ENCODE data around the gene YWHAB. TPM values are rescaled to one million over a fixed set of nuclear protein-coding genes. Genes with fewer than 3 reads are reported as not detected.

The YWHAB gene
- total and polyA plus RNA-seq, 3 donors from 2014 or later, result 106 to 127 (median 125) TPM

DNA sequence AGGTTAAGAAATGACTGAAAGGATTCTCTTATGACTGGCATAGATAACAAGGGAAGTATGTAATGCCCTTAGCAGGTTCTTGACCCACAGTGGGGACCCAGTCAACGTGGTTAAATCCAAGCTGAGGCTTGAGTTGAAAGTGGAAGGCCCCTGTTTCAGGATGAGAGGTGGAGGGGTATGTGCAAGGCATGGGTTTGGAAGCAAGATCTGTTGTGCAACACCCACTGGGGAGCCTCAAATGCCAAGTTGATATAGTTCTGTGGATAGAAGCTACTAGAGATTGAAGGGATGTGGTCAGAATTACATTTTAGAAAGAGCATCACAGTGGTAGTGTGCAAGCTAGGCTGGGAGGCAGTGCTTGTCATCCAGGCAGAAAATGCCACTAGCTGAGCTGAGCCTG is 29.4 kb downstream of the YWHAB start:
- Histone ChIP-seq H3K27ac (no peak overlapping the region), H3K9me3 (no peaks in the 10 kb centered on the region), H3K27me3 (no peaks in the 10 kb centered on the region), H3K36me3 (ENCODE audit: low read depth, missing control alignments) (no peaks in the 10 kb centered on the region), H3K4me1 (peaks cover 6% of the 10 kb centered on the region), H3K4me3 (no peak overlapping the region)
- TF ChIP-seq, protein P1, sequence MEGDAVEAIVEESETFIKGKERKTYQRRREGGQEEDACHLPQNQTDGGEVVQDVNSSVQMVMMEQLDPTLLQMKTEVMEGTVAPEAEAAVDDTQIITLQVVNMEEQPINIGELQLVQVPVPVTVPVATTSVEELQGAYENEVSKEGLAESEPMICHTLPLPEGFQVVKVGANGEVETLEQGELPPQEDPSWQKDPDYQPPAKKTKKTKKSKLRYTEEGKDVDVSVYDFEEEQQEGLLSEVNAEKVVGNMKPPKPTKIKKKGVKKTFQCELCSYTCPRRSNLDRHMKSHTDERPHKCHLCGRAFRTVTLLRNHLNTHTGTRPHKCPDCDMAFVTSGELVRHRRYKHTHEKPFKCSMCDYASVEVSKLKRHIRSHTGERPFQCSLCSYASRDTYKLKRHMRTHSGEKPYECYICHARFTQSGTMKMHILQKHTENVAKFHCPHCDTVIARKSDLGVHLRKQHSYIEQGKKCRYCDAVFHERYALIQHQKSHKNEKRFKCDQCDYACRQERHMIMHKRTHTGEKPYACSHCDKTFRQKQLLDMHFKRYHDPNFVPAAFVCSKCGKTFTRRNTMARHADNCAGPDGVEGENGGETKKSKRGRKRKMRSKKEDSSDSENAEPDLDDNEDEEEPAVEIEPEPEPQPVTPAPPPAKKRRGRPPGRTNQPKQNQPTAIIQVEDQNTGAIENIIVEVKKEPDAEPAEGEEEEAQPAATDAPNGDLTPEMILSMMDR (IDR thresholded peaks at IDR 0.05), result no peak
- no peak for TF ChIP-seq POLR2A (IDR thresholded peaks at IDR 0.05)
- DNase-seq, result no peak
- 61 to 71% methylated on average over 1 of the region's 1 CpG for WGBS, 2 donors
- intact Hi-C loops (cut with DNase I; ENCODE audit: low total_unique reads), result no loop called here

DNA sequence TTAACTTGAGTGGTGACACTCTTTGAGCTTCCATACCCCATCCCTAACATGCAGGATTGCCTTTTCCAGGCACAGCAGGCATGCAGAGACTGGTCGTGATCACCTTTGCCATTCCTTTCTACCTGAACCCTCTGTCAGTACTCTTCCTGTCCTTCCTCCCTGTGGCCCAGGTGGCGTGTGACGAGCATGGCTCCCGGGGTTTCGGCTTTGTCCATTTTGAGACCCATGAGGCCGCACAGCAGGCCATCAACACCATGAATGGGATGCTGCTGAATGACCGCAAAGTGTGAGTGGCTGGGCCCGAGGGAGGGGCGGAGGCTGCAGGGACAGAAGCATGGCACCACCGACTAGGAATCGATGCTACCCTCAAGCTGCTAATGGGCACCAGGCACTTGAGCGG is 31.1 kb downstream of the YWHAB start:
- H3K36me3 ChIP-seq (ENCODE audit: low read depth, missing control alignments), result no peaks in the 10 kb centered on the region
- no peak for DNase-seq
- 91 to 92% methylated on average over 8 to 12 of the region's 12 CpGs for WGBS, 2 donors
- no peaks in the 10 kb centered on the region for H3K9me3 ChIP-seq
- intact Hi-C loops (cut with DNase I; ENCODE audit: low total_unique reads), result no loop called here
- no peaks in the 10 kb centered on the region for H3K4me1 ChIP-seq
- H3K27me3 ChIP-seq, result no peaks in the 10 kb centered on the region
- H3K4me3 ChIP-seq, result no peak overlapping the region
- no peak for TF ChIP-seq POLR2A (IDR thresholded peaks at IDR 0.05)
- TF ChIP-seq, protein P1 (IDR thresholded peaks at IDR 0.05), result no peak
- H3K27ac ChIP-seq, result no peak overlapping the region

DNA sequence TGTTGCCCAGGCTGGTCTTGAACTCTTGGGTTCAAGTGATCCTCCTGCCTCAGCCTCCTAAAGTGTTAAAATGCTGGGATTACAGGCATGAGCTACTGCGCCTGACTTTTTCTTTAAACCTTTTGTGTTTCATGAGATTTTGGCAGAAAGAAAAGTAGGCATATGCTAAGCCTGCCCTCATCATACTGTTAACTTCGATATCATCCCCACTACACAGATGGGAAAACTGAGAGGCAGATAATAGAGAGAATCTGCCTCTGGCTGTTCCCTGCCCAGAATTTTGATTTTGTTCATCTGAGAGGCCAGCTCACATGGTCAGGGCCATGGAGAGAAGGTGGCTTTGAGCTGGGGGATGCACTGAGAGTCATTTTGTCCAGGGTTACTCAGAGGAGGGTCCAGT is 31.9 kb downstream of the YWHAB start:
- TF ChIP-seq, protein P1 (IDR thresholded peaks at IDR 0.05), result no peak
- TF ChIP-seq POLR2A (IDR thresholded peaks at IDR 0.05), result no peak
- Histone ChIP-seq H3K4me3 (no peak overlapping the region), H3K4me1 (no peaks in the 10 kb centered on the region), H3K27me3 (no peaks in the 10 kb centered on the region), H3K36me3 (ENCODE audit: low read depth, missing control alignments) (no peaks in the 10 kb centered on the region), H3K27ac (no peak overlapping the region), H3K9me3 (no peaks in the 10 kb centered on the region)
- WGBS, 2 donors, result 95% methylated on average over 2 of the region's 2 CpGs
- intact Hi-C loops (cut with DNase I; ENCODE audit: low total_unique reads), result no loop called here
- no peak for DNase-seq

DNA sequence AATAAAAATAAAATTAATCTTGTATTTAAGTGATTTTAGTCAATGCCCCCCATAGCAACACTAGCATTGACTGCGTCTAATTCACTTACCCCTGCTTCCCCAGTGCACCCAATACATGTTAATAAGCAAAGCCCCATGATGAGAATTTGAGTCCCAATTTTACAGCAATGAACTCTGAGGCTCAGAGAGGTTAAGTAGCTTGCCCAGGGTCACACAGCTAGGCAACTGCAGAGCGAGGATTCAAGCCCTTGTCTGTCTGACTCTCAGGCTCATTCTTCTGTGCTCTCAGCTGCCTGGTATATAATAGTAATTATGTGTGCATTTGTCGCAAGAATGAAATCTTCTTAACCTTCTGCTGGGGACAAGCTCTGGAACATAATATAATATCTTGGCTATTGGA is 32.8 kb downstream of the YWHAB start:
- no peaks in the 10 kb centered on the region for H3K9me3 ChIP-seq
- 90 to 97% methylated on average over 3 of the region's 3 CpGs for WGBS, 2 donors
- no peak overlapping the region for H3K27ac ChIP-seq
- H3K4me1 ChIP-seq, result no peaks in the 10 kb centered on the region
- no peak for TF ChIP-seq POLR2A (IDR thresholded peaks at IDR 0.05)
- TF ChIP-seq, protein P1 (IDR thresholded peaks at IDR 0.05), result no peak
- intact Hi-C loops (cut with DNase I; ENCODE audit: low total_unique reads), result no loop called here
- H3K4me3 ChIP-seq, result no peak overlapping the region
- no peaks in the 10 kb centered on the region for H3K27me3 ChIP-seq
- DNase-seq, result no peak
- no peaks in the 10 kb centered on the region for H3K36me3 ChIP-seq (ENCODE audit: low read depth, missing control alignments)

DNA sequence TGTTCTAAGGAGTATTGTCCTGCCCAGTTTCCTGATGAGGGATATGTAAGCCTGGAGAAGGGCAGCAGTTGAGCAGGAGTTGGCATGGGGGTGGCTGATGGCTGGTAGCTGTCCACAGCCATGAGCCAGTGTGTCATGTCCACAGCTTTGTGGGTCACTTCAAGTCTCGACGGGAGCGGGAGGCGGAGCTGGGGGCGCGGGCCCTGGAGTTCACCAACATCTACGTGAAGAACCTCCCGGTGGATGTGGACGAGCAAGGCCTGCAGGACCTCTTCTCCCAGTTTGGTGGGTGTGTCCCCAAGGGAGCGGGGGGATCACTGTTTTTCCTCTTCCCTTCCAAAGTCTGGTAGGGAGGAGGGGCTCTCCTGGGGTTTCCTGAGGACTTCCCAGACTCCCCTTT is 33.3 kb downstream of the YWHAB start:
- no peak for DNase-seq
- H3K27ac ChIP-seq, result no peak overlapping the region
- no peak overlapping the region for H3K4me3 ChIP-seq
- TF ChIP-seq, protein P1 (IDR thresholded peaks at IDR 0.05), result no peak
- no peak for TF ChIP-seq POLR2A (IDR thresholded peaks at IDR 0.05)
- 94 to 95% methylated on average over 9 to 10 of the region's 10 CpGs for WGBS, 2 donors
- H3K9me3 ChIP-seq, result no peaks in the 10 kb centered on the region
- H3K36me3 ChIP-seq (ENCODE audit: low read depth, missing control alignments), result no peaks in the 10 kb centered on the region
- no peaks in the 10 kb centered on the region for H3K4me1 ChIP-seq
- intact Hi-C loops (cut with DNase I; ENCODE audit: low total_unique reads), result no loop called here
- no peaks in the 10 kb centered on the region for H3K27me3 ChIP-seq

All from testis (tissue), 3 donors.